ENCODE results near the gene KIF16B.
"Not testable (repeated sequence)": the region's sequence is repeated elsewhere in the genome, so short reads cannot be mapped to it uniquely, and the experiment has no call there.

KIF16B gene

GRCh38 chr20:16267526-16267925 lies 305.7 kb downstream of the KIF16B start:
- no peak for DNase-seq (ENCODE audit: low read depth in 2 of 3, low spot score in 1 of 3)

- DNase-seq (ENCODE audit: low read depth in 2 of 3, low spot score in 1 of 3): no peak
Observed at GRCh38 chr20:16265334-16265733, 307.9 kb downstream of the KIF16B start.

- no peak for DNase-seq (ENCODE audit: low read depth in 2 of 3, low spot score in 1 of 3)
Observed at GRCh38 chr20:16263582-16263981, 309.7 kb downstream of the KIF16B start.

GRCh38 chr20:16262594-16262993 lies 310.7 kb downstream of the KIF16B start:
- no peak for DNase-seq (ENCODE audit: low read depth in 2 of 3, low spot score in 1 of 3)

GRCh38 chr20:16261733-16262273 lies 311.4 kb downstream of the KIF16B start:
- no peak for DNase-seq (ENCODE audit: low read depth in 2 of 3, low spot score in 1 of 3)

- no peak for DNase-seq (ENCODE audit: low read depth in 2 of 3, low spot score in 1 of 3)
Observed at GRCh38 chr20:16260911-16261310, 312.3 kb downstream of the KIF16B start.

- not testable (repeated sequence) for DNase-seq (ENCODE audit: low read depth in 2 of 3, low spot score in 1 of 3)
Observed at GRCh38 chr20:16260133-16260532, 313.1 kb downstream of the KIF16B start.

GRCh38 chr20:16258766-16259165 lies 314.5 kb downstream of the KIF16B start:
- no peak for DNase-seq (ENCODE audit: low read depth in 2 of 3, low spot score in 1 of 3)

GRCh38 chr20:16257813-16258430 lies 315.3 kb downstream of the KIF16B start:
- DNase-seq (ENCODE audit: low read depth in 2 of 3, low spot score in 1 of 3): no peak

- no peak for DNase-seq (ENCODE audit: low read depth in 2 of 3, low spot score in 1 of 3)
Observed at GRCh38 chr20:16257021-16257420, 316.2 kb downstream of the KIF16B start.

GRCh38 chr20:16246870-16247269 lies 326.4 kb downstream of the KIF16B start:
- DNase-seq (ENCODE audit: low read depth in 2 of 3, low spot score in 1 of 3): no peak

- no peak for DNase-seq (ENCODE audit: low read depth in 2 of 3, low spot score in 1 of 3)
Observed at GRCh38 chr20:16246291-16246690, 327.0 kb downstream of the KIF16B start.

- no peak for DNase-seq (ENCODE audit: low read depth in 2 of 3, low spot score in 1 of 3)
Observed at GRCh38 chr20:16245879-16246278, 327.4 kb downstream of the KIF16B start.

- no peak for DNase-seq (ENCODE audit: low read depth in 2 of 3, low spot score in 1 of 3)
Observed at GRCh38 chr20:16244892-16245291, 328.4 kb downstream of the KIF16B start.

- DNase-seq (ENCODE audit: low read depth in 2 of 3, low spot score in 1 of 3): no peak
Observed at GRCh38 chr20:16243470-16243869, 329.8 kb downstream of the KIF16B start.

- DNase-seq (ENCODE audit: low read depth in 2 of 3, low spot score in 1 of 3): no peak
Observed at GRCh38 chr20:16241911-16242310, 331.3 kb downstream of the KIF16B start.

GRCh38 chr20:16240355-16240754 lies 332.9 kb downstream of the KIF16B start:
- DNase-seq (ENCODE audit: low read depth in 2 of 3, low spot score in 1 of 3): no peak

- DNase-seq (ENCODE audit: low read depth in 2 of 3, low spot score in 1 of 3): no peak
Observed at GRCh38 chr20:16236589-16237241, 336.5 kb downstream of the KIF16B start.

GRCh38 chr20:16230402-16230801 lies 342.8 kb downstream of the KIF16B start:
- DNase-seq (ENCODE audit: low read depth in 2 of 3, low spot score in 1 of 3): no peak

- no peak for DNase-seq (ENCODE audit: low read depth in 2 of 3, low spot score in 1 of 3)
Observed at GRCh38 chr20:16229813-16230212, 343.4 kb downstream of the KIF16B start.

GRCh38 chr20:16228722-16229121 lies 344.5 kb downstream of the KIF16B start:
- no peak for DNase-seq (ENCODE audit: low read depth in 2 of 3, low spot score in 1 of 3)

- DNase-seq (ENCODE audit: low read depth in 2 of 3, low spot score in 1 of 3): not testable (repeated sequence)
Observed at GRCh38 chr20:16226961-16227360, 346.3 kb downstream of the KIF16B start.

GRCh38 chr20:16224836-16225235 lies 348.4 kb downstream of the KIF16B start:
- no peak for DNase-seq (ENCODE audit: low read depth in 2 of 3, low spot score in 1 of 3)

Measured in stimulated activated CD4-positive, alpha-beta T cell treated with anti-CD3 and anti-CD28 coated beads, Interleukin-12 subunit alpha, Interleukin-12 subunit beta, amount 100 ng/mL, for 48 hours (primary cell).